NB4 (cell line): Measurements from ENCODE around the gene KCNG2.

Experiments
- MYC ChIP-seq: IDR thresholded peaks from 2 replicates; pipeline ENCODE4 v1.6.1; 2011; ENCODE audit warnings: low read depth, low read length
- POLR2A ChIP-seq: IDR thresholded peaks from 2 replicates; pipeline ENCODE4 v1.6.1; 2011; ENCODE audit warnings: mild to moderate bottlenecking; ENCODE audit not compliant: insufficient read length; ENCODE audit errors: extremely low read depth
- TF ChIP-seq, protein P1 (sequence below): IDR thresholded peaks from one replicate; pipeline ENCODE4 v1.5.1; 2012; ENCODE audit warnings: low read depth, low read length
- TF ChIP-seq, protein P2 (sequence below): IDR thresholded peaks from 2 replicates; pipeline ENCODE4 v1.6.1; 2011; ENCODE audit warnings: low read depth, low read length

DNA sequence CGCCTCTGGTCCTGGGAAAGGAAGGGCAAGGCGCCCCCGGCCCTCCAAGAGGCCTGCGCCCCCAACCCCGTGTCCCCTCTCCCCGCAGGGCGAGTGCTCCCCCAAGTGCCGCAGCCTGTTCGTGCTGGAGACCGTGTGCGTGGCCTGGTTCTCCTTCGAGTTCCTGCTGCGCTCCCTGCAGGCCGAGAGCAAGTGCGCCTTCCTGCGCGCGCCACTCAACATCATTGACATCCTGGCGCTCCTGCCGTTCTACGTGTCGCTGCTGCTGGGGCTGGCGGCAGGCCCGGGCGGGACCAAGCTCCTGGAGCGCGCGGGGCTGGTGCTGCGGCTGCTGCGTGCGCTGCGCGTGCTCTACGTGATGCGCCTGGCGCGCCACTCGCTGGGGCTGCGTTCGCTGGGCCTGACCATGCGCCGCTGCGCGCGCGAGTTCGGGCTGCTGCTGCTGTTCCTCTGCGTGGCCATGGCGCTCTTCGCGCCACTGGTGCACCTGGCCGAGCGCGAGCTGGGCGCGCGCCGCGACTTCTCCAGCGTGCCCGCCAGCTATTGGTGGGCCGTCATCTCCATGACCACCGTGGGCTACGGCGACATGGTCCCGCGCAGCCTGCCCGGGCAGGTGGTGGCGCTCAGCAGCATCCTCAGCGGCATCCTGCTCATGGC is 101.3 kb downstream of the KCNG2 start:
- TF ChIP-seq, protein P1, sequence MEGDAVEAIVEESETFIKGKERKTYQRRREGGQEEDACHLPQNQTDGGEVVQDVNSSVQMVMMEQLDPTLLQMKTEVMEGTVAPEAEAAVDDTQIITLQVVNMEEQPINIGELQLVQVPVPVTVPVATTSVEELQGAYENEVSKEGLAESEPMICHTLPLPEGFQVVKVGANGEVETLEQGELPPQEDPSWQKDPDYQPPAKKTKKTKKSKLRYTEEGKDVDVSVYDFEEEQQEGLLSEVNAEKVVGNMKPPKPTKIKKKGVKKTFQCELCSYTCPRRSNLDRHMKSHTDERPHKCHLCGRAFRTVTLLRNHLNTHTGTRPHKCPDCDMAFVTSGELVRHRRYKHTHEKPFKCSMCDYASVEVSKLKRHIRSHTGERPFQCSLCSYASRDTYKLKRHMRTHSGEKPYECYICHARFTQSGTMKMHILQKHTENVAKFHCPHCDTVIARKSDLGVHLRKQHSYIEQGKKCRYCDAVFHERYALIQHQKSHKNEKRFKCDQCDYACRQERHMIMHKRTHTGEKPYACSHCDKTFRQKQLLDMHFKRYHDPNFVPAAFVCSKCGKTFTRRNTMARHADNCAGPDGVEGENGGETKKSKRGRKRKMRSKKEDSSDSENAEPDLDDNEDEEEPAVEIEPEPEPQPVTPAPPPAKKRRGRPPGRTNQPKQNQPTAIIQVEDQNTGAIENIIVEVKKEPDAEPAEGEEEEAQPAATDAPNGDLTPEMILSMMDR, result no peak
- TF ChIP-seq MYC (no peak), POLR2A (no peak)
- TF ChIP-seq, protein P2, sequence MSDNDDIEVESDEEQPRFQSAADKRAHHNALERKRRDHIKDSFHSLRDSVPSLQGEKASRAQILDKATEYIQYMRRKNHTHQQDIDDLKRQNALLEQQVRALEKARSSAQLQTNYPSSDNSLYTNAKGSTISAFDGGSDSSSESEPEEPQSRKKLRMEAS, result no peak
